GM19438 (cell line): Measurements from ENCODE around the gene TIMM17A.

ENCODE experiments used
- ATAC-seq: cut with Tn5 transposase; IDR thresholded peaks from one replicate; pipeline ENCODE4 v1.9.1; 2021; ENCODE audit warnings: low read depth; ENCODE audit not compliant: unreplicated experiment

Gene TIMM17A

GRCh38 chr1:201982623-201983379 is 27.5 kb downstream of the TIMM17A start, which contains the start of gene RNPEP:
Gene RNPEP, plus strand, starts transcription at chr1:201982648. Its CDS starts 19 bp downstream, at chr1:201982667.
- ATAC-seq = peak; percentile 58

DNA sequence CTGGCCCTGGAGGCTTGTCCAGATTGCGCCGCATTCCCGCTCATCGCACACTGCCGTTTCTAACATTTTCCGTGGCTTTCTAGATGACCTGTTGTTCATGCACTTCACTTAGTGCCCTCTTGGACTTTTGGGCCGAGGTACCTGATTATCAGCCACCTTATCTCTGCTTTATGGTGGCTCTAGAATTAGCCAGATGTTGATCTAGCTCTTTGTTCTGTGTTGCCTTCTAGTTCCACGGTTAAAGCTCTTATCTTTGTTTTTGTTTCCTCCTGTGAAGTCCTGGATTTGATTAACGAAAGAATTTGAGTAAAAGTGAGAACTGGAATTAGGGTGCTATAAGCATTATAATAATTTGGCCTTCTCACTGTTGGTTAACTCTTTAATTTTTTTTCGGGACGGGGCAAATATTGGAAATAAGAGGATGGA is 28.1 kb downstream of the TIMM17A start:
- no peak for ATAC-seq

DNA sequence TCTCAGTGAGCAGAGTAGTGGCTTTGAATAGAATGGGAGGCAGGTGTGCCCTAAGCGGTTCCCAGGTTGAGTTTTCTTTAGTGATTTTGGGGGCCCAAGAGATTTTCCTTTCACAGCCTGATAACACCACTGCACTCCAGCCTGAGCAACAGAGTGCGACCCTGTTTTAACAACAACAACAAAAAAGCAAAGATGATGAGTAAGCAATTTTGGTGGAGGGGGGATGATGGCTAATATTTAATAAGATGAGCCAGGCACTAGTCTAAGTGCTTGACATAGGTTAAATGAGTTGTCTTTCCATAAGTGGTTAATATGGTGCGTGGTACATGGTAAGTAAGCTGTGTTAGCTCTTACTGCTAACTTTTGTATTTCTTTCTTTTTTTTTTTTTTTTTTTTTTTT is 29.1 kb downstream of the TIMM17A start:
- ATAC-seq = no peak

DNA sequence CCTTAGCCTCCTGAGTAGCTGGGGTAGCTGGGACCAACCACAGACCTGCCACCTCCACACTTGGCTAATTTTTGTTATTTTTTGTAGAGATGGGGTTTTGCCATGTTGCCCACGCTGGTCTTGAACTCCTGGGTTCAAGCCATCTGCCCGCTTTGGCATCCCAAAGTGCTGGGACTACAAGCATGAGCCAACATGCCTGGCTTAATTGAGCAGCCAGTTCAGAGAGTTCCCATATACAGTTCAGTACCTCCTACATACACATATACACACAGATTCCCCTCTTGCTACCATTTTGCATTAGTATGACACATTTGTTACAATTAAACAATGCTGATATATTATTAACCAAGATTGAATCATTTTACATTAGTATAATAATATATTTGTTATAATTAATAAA is 30.1 kb downstream of the TIMM17A start:
- ATAC-seq = no peak

- ATAC-seq = no peak
Observed at GRCh38 chr1:201988601-201989000, 33.3 kb downstream of the TIMM17A start.

DNA sequence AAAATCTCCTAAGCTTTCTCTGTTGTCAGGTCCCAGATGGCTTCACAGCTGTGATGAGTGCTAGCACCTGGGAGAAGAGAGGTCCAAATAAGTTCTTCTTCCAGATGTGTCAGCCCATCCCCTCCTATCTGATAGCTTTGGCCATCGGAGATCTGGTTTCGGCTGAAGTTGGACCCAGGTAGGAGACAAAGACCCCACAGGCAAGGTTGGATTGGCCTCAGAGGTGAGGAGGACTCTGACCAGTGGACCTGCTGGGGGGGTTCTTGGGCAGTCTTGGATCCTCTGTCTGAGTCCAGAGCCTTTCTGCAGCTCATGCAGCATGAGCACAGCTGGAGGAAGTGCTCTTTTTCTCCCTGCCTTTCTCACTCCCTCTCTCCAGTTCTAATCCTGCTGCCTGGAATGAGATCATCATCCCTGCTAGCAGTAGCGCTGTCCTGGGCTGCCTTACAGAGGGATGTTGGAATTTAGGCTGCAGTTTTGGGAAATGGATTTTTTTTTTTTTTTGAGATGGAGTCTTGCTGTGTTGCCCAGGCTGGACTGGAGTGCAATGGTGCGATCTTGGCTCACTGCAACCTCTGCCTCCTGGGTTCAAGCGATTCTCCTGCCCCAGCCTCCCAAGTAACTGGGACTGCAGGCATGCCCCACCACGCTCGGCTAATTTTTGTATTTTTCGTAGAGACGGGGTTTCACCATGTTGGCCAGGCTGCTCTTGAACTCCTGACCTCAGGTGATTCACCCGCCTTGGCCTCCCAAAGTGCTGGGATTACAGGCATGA is 34.2 kb downstream of the TIMM17A start:
- no peak for ATAC-seq

DNA sequence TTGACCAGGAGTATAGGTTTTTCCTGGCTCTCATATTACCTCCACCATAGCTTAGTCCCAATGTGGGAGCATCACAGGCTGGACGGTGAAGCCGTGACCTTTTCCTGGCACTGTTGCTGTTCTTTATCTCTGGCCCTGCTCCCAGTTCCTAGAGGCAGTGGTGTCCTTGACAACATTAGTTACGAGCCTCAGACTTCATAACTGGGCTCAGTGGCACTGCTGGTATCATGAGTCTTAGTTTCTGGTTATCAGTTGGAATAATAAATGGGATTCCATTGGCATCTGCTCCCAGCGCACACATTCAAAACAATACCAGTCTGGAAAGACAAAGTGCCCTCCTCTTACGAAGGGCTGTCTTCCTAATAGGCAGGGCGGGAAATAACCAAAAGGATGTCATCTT is 35.1 kb downstream of the TIMM17A start:
- no peak for ATAC-seq

DNA sequence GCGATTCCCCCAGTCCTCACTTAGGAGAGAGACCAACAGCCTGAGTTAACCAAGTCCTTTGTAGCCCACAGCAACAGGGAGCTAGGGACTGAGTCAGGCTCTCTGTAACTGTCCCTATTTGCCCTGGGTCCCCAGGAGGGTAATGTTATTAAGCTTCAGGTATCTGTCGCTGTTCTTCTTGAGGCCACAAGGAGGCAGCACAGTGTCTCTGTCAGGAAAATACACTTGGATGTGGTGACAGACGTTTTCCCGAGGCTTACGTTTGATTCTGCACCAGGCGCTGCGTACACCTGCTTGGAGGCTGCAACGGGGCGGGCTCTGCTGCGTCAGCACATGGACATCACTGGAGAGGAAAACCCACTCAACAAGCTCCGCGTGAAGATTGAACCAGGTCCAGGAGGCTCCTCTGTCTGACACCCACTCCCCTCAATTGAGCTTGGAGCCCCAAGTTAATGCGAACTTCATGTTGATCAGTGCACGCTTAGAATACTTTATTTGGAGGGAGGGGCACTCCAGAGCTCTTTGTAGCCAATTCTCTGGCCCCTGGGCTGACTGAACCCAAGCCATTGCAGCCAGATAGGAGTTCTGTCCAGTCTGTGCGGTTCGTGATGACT is 44.4 kb downstream of the TIMM17A start:
- no peak for ATAC-seq

- ATAC-seq = no peak
Observed at GRCh38 chr1:202002507-202002906, 47.2 kb downstream of the TIMM17A start.

DNA sequence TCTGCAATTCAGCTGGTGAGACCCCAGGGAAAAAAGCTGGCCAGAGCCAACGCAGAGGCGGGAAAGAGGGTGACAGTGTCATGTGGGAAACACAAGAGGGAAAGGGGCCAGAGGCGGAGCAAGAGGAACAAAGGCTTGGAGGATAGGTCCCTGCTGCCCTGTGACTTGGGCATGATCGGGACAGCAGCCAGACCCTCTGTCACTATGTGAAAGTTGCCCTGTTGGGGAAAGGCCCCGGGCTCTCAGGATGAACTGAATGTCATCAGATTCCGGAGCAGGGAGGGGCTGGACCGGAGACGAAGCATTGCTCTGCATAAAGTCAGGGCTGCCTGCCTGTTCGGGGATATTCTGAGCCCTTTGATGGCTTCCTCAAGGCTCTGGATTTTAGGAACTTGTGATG is 49.4 kb downstream of the TIMM17A start:
- ATAC-seq = no peak

GRCh38 chr1:202005958-202006357 is 50.7 kb downstream of the TIMM17A start:
- ATAC-seq = no peak

GRCh38 chr1:202007304-202007703 is 52.0 kb downstream of the TIMM17A start:
- ATAC-seq = no peak

GRCh38 chr1:202007805-202008489 is 52.6 kb downstream of the TIMM17A start:
- ATAC-seq = no peak

DNA sequence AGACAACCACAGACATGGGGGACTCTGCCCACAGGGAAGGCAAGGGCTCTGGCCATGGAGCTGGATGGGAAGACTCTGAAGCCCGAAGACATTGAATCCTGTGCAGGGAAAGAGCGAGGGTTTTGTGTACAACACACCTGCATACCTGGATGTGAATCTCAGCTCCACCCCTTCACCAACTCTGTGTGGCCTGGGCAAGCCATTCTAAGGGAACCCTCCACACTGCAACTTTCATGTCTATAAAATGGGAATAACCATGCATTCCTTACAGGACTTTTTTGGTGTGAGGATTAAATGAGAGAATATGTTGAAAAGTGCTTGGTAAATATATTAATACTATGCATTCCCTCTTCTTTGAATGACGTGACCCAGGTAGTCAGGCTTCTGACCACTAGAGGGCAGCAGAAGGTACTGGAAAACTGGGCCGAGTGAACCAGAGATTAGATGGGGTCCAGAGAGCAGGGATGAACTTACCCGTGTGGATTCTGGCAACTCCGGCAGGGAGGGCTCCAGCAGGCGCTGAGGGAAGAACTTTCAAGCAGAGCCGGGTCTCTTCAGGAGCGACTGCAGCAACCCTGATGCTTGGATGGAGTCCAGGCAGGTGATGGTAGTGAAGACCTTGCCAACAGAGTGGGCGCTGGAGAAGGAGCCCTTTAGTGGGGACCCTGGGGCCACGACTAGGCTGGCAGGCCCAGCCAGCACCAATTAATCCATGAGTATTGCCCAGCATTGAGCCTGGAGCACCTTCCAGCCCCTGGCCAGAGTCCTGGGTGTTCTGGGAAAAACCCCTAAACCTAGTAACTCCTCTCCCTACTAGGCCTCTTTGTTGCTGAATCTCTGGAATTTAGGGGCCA is 54.2 kb downstream of the TIMM17A start:
- ATAC-seq = peak; percentile 41

DNA sequence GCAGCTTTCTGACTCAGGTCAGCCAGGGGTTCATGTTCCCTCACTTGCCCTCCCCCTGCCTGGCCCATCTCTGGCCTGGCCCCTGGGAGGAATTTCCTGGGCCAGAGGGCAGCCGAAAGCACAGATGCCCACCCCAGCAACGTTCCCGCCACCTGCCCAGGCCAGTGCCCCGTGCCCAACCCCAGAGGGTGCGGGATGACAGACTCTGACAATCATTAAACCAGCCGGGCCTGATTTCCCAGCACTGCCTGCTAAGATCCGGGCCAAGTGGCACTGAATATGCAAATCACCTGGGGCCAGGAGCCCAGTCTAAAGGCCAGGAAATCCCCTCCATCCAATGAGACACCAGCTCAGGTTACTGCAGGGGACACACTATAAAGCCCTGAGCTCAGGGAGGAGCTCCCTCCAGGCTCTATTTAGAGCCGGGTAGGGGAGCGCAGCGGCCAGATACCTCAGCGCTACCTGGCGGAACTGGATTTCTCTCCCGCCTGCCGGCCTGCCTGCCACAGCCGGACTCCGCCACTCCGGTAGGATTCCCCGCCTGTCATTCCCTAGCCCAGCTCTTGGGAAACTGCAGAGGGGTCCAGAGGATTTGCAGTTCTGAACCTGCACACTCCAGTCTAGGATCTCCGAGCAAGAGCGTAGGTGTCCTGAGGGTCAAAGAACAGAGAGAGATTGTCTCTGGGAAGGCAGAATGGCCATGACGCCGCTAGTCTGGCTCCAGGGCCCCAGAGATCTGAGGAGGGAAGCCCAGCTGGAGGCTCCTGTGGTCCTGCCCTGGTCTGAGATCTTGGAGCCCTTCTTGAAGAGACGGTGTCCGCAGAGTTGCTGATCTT is 55.1 kb downstream of the TIMM17A start, which contains the start of gene ELF3:
Gene ELF3 (plus strand): TSS at position 408 of the 836 bp plus-strand sequence. CDS start 550 bp downstream, outside the sequence.
- ATAC-seq = peak; percentile 96

- ATAC-seq = no peak
Observed at GRCh38 chr1:202011994-202012393, 56.7 kb downstream of the TIMM17A start.

- no peak for ATAC-seq
Observed at GRCh38 chr1:202012544-202013478, 57.5 kb downstream of the TIMM17A start.

DNA sequence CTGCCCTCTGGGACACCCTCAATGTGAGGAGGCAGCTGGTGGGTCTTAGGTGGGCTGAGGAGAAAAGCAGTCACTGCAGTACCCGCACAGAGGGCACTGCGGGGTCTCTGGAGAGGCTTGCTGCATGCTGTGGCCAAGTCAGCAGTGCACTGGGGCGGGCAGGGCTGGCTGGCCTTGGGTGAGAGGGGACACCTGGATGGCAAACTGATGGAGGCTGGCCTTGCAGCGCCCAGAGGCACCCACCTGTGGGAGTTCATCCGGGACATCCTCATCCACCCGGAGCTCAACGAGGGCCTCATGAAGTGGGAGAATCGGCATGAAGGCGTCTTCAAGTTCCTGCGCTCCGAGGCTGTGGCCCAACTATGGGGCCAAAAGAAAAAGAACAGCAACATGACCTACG is 58.3 kb downstream of the TIMM17A start:
- ATAC-seq = no peak
